ENCODE results near the gene CNGA1.

DNA sequence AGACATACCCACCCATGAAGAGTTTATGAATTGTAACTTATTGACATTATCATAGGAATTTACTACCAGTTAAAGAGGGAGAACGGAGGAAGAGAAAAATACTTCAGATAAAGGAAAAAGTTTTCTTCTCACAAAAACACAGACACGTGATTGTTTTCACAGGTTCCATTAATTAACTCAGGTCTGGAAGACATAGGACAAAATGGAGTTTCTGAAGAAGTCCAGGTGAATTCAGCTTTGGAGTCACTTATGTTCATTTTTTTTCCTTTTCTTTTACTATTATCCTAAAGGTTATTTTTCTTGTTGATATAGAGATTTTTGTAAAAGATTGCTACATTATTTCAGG is 20.6 kb upstream of the CNGA1 start:
- TF ChIP-seq, protein P1, sequence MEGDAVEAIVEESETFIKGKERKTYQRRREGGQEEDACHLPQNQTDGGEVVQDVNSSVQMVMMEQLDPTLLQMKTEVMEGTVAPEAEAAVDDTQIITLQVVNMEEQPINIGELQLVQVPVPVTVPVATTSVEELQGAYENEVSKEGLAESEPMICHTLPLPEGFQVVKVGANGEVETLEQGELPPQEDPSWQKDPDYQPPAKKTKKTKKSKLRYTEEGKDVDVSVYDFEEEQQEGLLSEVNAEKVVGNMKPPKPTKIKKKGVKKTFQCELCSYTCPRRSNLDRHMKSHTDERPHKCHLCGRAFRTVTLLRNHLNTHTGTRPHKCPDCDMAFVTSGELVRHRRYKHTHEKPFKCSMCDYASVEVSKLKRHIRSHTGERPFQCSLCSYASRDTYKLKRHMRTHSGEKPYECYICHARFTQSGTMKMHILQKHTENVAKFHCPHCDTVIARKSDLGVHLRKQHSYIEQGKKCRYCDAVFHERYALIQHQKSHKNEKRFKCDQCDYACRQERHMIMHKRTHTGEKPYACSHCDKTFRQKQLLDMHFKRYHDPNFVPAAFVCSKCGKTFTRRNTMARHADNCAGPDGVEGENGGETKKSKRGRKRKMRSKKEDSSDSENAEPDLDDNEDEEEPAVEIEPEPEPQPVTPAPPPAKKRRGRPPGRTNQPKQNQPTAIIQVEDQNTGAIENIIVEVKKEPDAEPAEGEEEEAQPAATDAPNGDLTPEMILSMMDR (IDR thresholded peaks at IDR 0.05), result no peak
- no peak for TF ChIP-seq POLR2A (IDR thresholded peaks at IDR 0.05)

Data from testis (tissue), 2 donors.